OCI-LY3 (cell line): Measurements from ENCODE around the gene TMCC1.

ENCODE experiments used
- EZH2phosphoT487 ChIP-seq: fragments of 200-600 bp; shearing (Covaris generic); IDR thresholded peaks from 2 replicates; pipeline ENCODE4 v1.6.1; 2018; ENCODE audit warnings: antibody characterized with exemption, mixed run types, low read depth
- TF ChIP-seq, protein P1 (sequence below): fragments of 200-600, 300-600 bp; sonication (generic); IDR thresholded peaks from 2 replicates; pipeline ENCODE4 v1.5.1; 2014; ENCODE audit warnings: antibody characterized with exemption, low read length, low read depth

DNA sequence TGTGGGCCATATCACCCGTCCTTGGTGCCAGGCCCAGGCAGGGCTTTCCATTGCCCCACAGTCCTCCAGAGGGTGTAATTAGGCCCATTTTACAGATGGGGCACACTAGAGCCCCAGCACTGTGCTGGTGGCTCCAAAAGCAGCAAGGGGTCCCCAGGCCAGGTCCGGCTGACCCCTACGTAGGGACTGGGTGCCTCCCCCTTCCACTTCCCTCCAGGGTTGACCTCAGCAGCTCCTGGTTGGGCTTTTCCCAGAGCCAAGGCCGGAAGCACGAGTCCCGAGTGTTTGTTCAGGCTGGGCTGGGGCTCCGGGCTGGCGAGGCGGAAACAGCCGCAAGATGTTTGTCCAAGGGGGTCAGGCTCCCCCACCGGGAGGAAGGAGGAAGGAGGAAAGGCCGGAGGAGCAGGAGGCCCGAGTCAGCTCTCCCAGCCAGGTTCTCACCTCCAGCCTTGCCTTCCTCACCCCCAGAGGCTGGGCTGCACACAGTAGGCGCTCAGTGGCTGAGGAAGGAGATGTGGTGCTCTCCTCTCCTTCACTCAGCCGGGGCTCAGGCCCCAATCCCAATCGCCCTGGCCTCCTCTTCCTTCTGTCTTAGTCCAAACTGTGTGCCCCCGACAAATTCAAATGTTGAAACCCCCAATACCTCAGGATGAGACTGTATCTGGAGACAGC lies 269.9 kb downstream of the TMCC1 start:
- TF ChIP-seq, protein P1, sequence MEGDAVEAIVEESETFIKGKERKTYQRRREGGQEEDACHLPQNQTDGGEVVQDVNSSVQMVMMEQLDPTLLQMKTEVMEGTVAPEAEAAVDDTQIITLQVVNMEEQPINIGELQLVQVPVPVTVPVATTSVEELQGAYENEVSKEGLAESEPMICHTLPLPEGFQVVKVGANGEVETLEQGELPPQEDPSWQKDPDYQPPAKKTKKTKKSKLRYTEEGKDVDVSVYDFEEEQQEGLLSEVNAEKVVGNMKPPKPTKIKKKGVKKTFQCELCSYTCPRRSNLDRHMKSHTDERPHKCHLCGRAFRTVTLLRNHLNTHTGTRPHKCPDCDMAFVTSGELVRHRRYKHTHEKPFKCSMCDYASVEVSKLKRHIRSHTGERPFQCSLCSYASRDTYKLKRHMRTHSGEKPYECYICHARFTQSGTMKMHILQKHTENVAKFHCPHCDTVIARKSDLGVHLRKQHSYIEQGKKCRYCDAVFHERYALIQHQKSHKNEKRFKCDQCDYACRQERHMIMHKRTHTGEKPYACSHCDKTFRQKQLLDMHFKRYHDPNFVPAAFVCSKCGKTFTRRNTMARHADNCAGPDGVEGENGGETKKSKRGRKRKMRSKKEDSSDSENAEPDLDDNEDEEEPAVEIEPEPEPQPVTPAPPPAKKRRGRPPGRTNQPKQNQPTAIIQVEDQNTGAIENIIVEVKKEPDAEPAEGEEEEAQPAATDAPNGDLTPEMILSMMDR, result no peak
- TF ChIP-seq EZH2phosphoT487, result no peak
